Activated CD4-positive, alpha-beta T cell treated with anti-CD3 and anti-CD28 coated beads for 1 hour (primary cell): ENCODE measurements around the gene SMYD3.

Experiments used
- DNase-seq: peaks from one replicate; pipeline ENCODE4 v3.0.0-alpha.2; 2020

The SMYD3 gene

GRCh38 chr1:246265481-246265880 lies 241.6 kb downstream of the SMYD3 start:
- no peak for DNase-seq

DNA sequence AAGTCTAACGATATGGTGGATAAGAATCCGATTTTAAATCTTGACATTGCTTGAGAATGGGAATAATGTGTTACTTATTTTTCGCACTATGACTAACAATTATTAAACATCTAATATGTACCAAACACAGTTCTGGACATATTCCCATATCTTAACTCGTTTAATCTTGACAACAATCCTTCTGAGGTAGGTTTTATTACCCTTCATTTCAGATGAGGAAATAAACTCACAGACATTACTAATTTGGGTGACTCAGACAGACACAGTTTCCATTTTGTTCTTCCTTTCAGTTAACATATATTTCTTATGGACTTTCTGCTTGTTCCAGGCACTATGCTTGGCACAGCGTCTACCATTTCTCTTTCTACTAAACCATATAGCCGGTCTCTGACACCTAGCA lies 244.8 kb downstream of the SMYD3 start:
- no peak for DNase-seq

- no peak for DNase-seq
Observed at GRCh38 chr1:246261639-246262038, 245.4 kb downstream of the SMYD3 start.

GRCh38 chr1:246258250-246258649 lies 248.8 kb downstream of the SMYD3 start:
- DNase-seq = no peak

DNA sequence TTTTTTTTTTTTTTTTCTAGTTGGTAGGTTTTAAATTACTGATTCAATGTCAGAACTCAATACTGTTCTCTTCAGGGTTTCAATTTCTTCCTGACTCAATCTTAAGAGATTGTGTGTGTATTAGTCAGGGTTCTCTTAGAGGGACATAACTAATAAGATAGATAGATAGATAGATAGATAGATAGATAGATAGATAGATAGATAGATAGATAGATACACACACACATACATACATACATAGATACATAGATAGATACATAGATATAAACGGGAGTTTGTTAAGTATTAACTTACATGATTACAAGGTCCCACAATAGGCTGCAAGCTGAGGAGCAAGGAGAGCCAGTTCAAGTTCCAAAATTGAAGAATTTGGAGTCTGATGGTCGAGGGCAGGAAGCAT lies 251.3 kb downstream of the SMYD3 start:
- DNase-seq = no peak

GRCh38 chr1:246254854-246255253 lies 252.2 kb downstream of the SMYD3 start:
- no peak for DNase-seq

GRCh38 chr1:246246430-246246829 lies 260.6 kb downstream of the SMYD3 start:
- DNase-seq = no peak

DNA sequence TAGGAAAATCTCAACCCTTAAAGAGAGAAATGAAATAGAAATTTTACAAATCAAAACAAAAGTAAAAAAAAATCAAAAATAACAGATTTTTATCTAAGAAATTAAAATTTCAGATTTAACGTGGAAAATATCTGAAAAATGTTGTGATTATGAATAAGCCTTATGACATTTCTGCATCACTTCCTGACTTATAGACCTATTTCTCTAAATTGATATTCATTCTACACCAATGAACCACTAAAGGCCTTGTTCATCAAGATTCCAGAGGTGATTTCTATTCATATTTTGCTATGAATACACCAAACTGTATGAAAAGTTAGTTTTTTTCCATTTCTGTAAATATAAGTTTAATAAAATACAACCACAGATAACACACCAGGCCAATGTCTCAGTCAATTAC lies 261.5 kb downstream of the SMYD3 start:
- no peak for DNase-seq

GRCh38 chr1:246232126-246232525 lies 275.0 kb downstream of the SMYD3 start:
- no peak for DNase-seq

GRCh38 chr1:246226041-246226440 lies 281.0 kb downstream of the SMYD3 start:
- DNase-seq = no peak

- DNase-seq = no peak
Observed at GRCh38 chr1:246221485-246222255, 285.4 kb downstream of the SMYD3 start.

DNA sequence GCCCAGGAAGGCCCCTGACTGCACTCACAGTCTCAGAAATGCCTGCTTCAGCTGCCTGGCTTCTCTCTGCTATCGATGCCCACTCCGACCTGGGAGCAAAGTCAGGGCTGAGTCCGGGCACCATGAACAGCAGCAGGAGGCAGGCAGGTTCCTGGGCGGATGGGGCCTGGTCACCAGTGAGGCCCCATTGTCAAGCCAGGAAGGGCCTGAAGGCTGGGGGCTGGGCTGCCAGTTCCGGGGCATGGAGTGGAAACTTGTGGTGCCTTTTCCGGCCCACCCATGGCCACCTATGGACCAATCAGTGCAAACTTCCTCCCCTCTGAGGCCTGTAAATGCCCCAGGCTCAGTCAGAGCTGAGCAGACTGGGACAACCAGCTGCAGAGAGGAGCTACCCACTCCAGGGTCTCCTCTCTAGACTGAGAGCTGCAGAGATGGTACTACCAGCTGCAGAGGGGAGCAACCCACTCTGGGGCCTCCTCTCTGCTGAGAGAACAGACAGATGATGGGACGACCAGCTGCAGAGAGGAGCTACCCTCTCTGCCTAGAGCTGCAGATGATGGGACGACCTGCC lies 286.5 kb downstream of the SMYD3 start:
- DNase-seq = no peak

- no peak for DNase-seq
Observed at GRCh38 chr1:246219508-246220030, 287.5 kb downstream of the SMYD3 start.

DNA sequence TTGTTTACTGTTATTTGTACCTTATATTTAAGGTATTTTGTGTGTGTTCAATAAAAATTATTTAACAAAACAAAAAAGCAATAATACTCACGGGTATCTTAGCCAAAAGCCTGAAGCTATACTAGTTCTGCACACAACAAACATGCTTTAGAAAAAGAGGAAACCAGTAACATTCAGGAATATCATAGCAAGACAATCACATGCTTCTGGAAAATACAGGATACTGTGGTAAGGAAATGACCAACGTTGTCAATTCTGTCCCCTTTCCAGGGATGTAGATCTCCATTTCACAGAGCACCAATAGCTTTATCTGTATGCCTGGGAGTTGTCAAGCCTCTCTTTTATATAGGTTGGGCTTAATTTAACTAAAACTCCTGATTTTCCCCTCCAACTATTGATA lies 288.4 kb downstream of the SMYD3 start:
- no peak for DNase-seq

DNA sequence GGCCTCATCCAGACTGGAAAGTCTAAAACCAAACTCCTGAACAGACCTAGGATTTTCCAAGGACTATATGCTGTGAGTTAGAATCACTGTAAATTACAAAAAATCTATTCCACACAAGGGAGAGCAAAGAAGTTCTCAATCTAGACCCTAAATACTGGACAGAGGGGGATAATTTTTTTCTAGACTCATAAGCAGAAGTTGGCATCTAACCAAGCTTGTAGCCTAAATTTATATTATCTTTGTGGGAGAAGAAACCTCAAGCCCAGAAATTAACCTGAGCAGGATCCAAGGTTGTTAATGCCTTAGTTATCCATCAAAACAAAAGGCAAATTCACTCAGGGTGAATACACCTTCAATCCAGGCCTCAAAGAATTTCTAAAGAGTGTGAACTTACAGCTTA lies 290.2 kb downstream of the SMYD3 start:
- DNase-seq = no peak

GRCh38 chr1:246215510-246215903 lies 291.6 kb downstream of the SMYD3 start:
- no peak for DNase-seq

- DNase-seq = no peak
Observed at GRCh38 chr1:246214708-246215509, 292.2 kb downstream of the SMYD3 start.

- DNase-seq = no peak
Observed at GRCh38 chr1:246213947-246214346, 293.1 kb downstream of the SMYD3 start.

GRCh38 chr1:246213502-246213901 lies 293.6 kb downstream of the SMYD3 start:
- no peak for DNase-seq

GRCh38 chr1:246213036-246213435 lies 294.0 kb downstream of the SMYD3 start:
- no peak for DNase-seq

DNA sequence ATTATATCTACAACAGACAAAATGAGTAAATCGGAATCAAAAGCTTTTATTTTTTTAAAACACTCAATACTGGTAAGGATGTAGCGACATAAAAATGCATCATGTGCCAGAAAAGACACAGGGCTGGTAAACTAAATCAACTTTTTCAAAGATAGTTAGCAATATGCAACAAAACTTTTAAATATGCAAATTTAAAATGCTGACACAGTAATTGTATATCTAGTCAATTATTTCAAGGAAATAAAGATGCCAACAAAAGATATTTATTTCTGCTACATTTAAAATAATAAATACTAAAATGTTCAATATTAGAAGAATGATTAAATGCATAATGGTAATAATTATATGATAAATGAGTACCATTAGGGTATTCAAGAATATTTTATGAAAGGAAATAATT lies 295.1 kb downstream of the SMYD3 start:
- DNase-seq = no peak

- no peak for DNase-seq
Observed at GRCh38 chr1:246210756-246211155, 296.3 kb downstream of the SMYD3 start.

DNA sequence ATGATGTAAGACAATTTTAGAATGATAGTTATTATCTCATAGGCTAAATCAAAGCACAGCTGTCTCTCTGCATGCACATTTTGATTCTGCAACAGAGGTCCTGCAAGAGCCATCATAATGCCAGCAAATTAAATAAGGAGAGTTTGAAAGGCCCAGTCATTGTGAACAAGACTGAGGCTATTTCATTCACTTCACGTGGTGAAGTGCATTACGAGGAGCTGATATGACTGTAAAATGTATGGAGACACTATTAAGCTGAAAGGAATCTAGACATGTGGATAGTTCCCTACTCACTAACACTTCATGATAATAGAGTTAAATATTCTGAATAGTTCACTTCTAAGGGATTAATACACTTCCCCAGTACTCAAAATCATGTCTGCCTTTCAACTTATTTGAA lies 299.0 kb downstream of the SMYD3 start:
- DNase-seq = no peak

DNA sequence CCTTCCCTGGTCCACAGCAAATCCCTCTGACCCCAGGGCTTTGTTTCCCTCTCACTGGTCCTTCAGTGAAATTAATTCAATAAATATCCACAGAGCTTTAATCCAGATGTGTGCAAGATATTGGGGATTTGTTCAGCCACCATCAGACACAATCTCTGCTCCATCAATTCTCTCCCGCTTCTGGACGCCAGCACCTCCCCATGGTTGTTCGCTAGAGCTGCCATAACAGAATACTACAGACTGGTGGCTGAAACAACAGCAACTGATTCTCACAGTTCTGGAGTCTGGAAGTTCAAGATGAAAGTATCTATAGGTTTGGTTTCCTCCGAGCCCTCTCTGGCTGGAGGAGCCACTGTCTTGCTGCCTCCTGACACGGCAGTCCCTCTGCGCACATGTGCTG lies 303.9 kb downstream of the SMYD3 start:
- DNase-seq = no peak
